ENCODE data around the gene ZNF579. TPM values are rescaled to one million over a fixed set of nuclear protein-coding genes. Genes with fewer than 3 reads are reported as not detected.

Gene ZNF579
- total RNA-seq, 1 experiment from 2014 or later = 19.9 TPM

DNA sequence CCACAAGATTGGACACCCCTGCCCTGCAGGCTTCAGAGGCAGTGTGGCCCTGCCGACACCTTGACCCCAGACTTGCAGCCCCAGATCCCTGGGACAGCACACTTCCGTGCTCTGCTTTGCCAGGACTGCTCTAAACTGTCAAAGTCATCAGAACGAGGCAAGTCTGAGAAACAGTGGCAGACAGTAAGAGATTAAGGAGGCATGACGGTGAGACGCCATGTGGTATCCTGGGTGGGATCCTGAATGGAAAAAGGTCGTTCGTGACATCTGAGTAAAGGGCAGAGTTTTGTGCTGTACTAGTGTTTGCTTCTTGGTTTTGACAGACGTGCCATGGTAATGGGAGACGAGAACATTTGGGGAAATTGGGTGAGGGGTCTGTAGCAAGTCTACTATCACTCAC, 13.8 kb downstream of the ZNF579 start:
- Histone ChIP-seq H2AFZ (ENCODE audit: low read length) (no peak overlapping the region), H3K18ac (ENCODE audit: insufficient read length, low read depth, low read length) (no peak overlapping the region), H2BK20ac (ENCODE audit: low read depth, low read length, poor library complexity, severe bottlenecking) (no peak overlapping the region), H4K20me1 (ENCODE audit: control insufficient read depth, insufficient read depth, insufficient read length) (no peaks in the 10 kb centered on the region), H2BK120ac (ENCODE audit: low read depth, low read length, poor library complexity, severe bottlenecking) (no peak overlapping the region), H3K14ac (ENCODE audit: insufficient read depth, low read length) (no peak overlapping the region), H3K4me1 (ENCODE audit: insufficient read depth, low read length) (no peaks in the 10 kb centered on the region), H3K27ac (ENCODE audit: insufficient read length, low read depth, low read length) (no peak overlapping the region), H2BK5ac (ENCODE audit: insufficient read length, low read length) (no peak overlapping the region), H2BK12ac (ENCODE audit: insufficient read length, low read depth, low read length) (no peak overlapping the region), H3K4me2 (ENCODE audit: insufficient read depth, insufficient read length, low read length) (no peak overlapping the region), H4K91ac (ENCODE audit: insufficient read length, low read depth, low read length) (no peak overlapping the region), H4K5ac (ENCODE audit: insufficient read length, low read depth, low read length) (no peak overlapping the region), H3K79me1 (ENCODE audit: insufficient read depth, low read depth, low read length, poor library complexity, severe bottlenecking) (no peaks in the 10 kb centered on the region), H3K9me3 (ENCODE audit: control insufficient read depth, low read depth, low read length) (no peaks in the 10 kb centered on the region), H3T11ph (ENCODE audit: low read length) (no peak overlapping the region), H3K4ac (ENCODE audit: low read depth, low read length) (no peak overlapping the region), H3K9ac (ENCODE audit: extremely low read depth, insufficient read length, low read length) (no peak overlapping the region), H4K8ac (replicated peaks; ENCODE audit: insufficient read length, low read depth, low read length) (no peak overlapping the region), H3K79me2 (ENCODE audit: insufficient read depth, low read length) (no peaks in the 10 kb centered on the region), H3K23me2 (ENCODE audit: insufficient read length, low read depth, low read length, poor library complexity, severe bottlenecking) (no peaks in the 10 kb centered on the region), H2BK15ac (ENCODE audit: low read depth, low read length) (no peak overlapping the region), H3K56ac (ENCODE audit: insufficient read length, low read depth, low read length) (no peak overlapping the region), H3K27me3 (ENCODE audit: insufficient read depth, low read length) (no peaks in the 10 kb centered on the region; the same call in 1 of the 2 replicates), H3K23ac (ENCODE audit: insufficient read length, low read depth, low read length) (no peak overlapping the region), H2AK5ac (ENCODE audit: insufficient read length, low read length) (no peak overlapping the region)
- H3K9me3 Mint-ChIP-seq = peaks cover 0 to 2% of the 10 kb centered on the region in 2 experiments; a peak in 2 of 5 replicates
- no peak for DNase-seq
- peaks cover 17% of the 10 kb centered on the region for H3K27me3 Mint-ChIP-seq (ENCODE audit: low read depth)
- no CpG with 5 or more reads among the region's 9 CpGs for WGBS (ENCODE audit: extremely low coverage, insufficient read length, low lambda C conversion rate)
- no peaks in the 10 kb centered on the region for H3K36me3 Mint-ChIP-seq (ENCODE audit: insufficient read depth in 1 of 3, low read depth in 3 of 3)
- peaks cover 0 to 8% of the 10 kb centered on the region in 2 experiments; a peak in 2 of 4 replicates for H3K4me1 Mint-ChIP-seq
- H3K4me3 Mint-ChIP-seq = no peak overlapping the region
- peak overlapping the region in 1 of 3 experiments; percentile 0; a peak in 1 of 7 replicates for H3K27ac Mint-ChIP-seq
- TF ChIP-seq, protein P1, sequence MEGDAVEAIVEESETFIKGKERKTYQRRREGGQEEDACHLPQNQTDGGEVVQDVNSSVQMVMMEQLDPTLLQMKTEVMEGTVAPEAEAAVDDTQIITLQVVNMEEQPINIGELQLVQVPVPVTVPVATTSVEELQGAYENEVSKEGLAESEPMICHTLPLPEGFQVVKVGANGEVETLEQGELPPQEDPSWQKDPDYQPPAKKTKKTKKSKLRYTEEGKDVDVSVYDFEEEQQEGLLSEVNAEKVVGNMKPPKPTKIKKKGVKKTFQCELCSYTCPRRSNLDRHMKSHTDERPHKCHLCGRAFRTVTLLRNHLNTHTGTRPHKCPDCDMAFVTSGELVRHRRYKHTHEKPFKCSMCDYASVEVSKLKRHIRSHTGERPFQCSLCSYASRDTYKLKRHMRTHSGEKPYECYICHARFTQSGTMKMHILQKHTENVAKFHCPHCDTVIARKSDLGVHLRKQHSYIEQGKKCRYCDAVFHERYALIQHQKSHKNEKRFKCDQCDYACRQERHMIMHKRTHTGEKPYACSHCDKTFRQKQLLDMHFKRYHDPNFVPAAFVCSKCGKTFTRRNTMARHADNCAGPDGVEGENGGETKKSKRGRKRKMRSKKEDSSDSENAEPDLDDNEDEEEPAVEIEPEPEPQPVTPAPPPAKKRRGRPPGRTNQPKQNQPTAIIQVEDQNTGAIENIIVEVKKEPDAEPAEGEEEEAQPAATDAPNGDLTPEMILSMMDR (conservative IDR thresholded peaks at IDR 0.05) = no peak

Measured in H9 (cell line).